Measurements from ENCODE around the gene AGER.

The AGER gene

GRCh38 chr6:32158052-32158451, 26.0 kb downstream of the AGER start:
- DNase-seq (ENCODE audit: low read depth), result no peak

GRCh38 chr6:32156891-32157290, 27.2 kb downstream of the AGER start:
- in situ Hi-C loops (cut with HindIII; ENCODE audit: low sequenced_read_pairs), result no loop called here
- DNase-seq (ENCODE audit: low read depth), result no peak
- TF ChIP-seq CTCF (IDR thresholded peaks at IDR 0.05; ENCODE audit: low read depth, low read length, missing control alignments), result no peak
- H3K4me3 ChIP-seq (ENCODE audit: low read depth, low read length), result no peak overlapping the region

More at GRCh38 chr6:32158052-32158451, 26.0 kb downstream of the AGER start:
- in situ Hi-C loops (cut with HindIII; ENCODE audit: low sequenced_read_pairs), result no loop called here
- no peak overlapping the region for H3K4me3 ChIP-seq (ENCODE audit: low read depth, low read length)
- no peak for TF ChIP-seq CTCF (IDR thresholded peaks at IDR 0.05; ENCODE audit: low read depth, low read length, missing control alignments)

GRCh38 chr6:32154514-32155161, 29.4 kb downstream of the AGER start:
- in situ Hi-C loops (cut with HindIII; ENCODE audit: low sequenced_read_pairs), result no loop called here

GRCh38 chr6:32153564-32154513, 30.2 kb downstream of the AGER start, which contains the start of gene PPT2:
Gene PPT2, plus strand, starts transcription at chr6:32154141. Its CDS starts 454 bp downstream, at chr6:32154595.
- peak; percentile 41 for TF ChIP-seq CTCF (IDR thresholded peaks at IDR 0.05; ENCODE audit: low read depth, low read length, missing control alignments)
- peak within 1 kb of the TSS; percentile 94 for H3K4me3 ChIP-seq (ENCODE audit: low read depth, low read length)
- in situ Hi-C loops (cut with HindIII; ENCODE audit: low sequenced_read_pairs), result no loop called here
- DNase-seq (ENCODE audit: low read depth), result peak; percentile 84

More at GRCh38 chr6:32154514-32155161, 29.4 kb downstream of the AGER start:
- peak overlapping the region; percentile 94 for H3K4me3 ChIP-seq (ENCODE audit: low read depth, low read length)
- peak; percentile 58 for TF ChIP-seq CTCF (IDR thresholded peaks at IDR 0.05; ENCODE audit: low read depth, low read length, missing control alignments)
- DNase-seq (ENCODE audit: low read depth), result peak; percentile 33

GRCh38 chr6:32152769-32153563, 31.1 kb downstream of the AGER start:
- no peak for TF ChIP-seq CTCF (IDR thresholded peaks at IDR 0.05; ENCODE audit: low read depth, low read length, missing control alignments)
- in situ Hi-C loops (cut with HindIII; ENCODE audit: low sequenced_read_pairs), result no loop called here
- peak overlapping the region; percentile 94 for H3K4me3 ChIP-seq (ENCODE audit: low read depth, low read length)

More at GRCh38 chr6:32152769-32153563, 31.1 kb downstream of the AGER start:
- DNase-seq (ENCODE audit: low read depth), result no peak

Measured in astrocyte of the cerebellum (primary cell).